HG03460 (cell line): ENCODE measurements around the gene KLHL7.
"Not testable (repeated sequence)": the region's sequence is repeated elsewhere in the genome, so short reads cannot be mapped to it uniquely, and the experiment has no call there.

ENCODE experiments used
- ATAC-seq: cut with Tn5 transposase; IDR thresholded peaks from one replicate; pipeline ENCODE4 v1.9.1; 2021; ENCODE audit not compliant: unreplicated experiment

Gene KLHL7

DNA sequence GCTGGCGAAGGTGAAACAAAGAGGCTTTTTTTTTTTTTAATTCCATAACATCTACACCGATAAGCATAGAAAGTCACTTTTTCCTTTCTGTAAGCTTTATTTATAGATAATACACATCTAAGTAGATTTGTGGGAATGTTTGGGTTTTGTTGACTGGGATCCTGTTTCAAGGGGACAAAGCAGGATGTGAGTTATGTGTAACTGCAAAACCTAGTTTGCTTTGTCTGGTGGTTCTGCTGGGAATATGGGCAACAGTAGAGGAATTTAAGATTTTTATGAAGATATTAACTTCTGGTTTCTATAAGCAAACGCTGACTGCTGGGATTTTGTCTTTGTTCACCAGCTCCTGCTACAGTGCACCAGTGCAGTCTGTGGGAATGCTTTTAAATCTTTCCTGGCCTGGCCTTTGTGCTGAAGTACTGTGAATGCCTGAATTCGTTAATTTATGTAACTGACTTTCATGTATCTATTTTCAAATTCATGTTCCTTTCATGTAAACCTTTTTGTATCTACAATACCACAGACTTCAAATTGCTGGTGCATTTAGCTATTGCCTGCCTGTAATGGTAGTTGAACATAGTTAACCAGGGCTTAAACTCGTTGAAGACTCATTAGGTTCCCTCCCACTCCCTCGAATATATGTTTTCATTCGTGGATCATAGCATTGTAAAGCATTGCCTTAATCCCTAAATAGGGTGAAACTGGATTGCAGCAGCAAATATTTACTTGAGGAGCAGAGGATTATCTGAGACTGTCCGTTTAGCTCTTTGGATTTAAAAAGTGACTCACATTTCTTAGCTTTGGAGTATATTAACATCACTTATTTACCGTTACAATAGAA lies 1.5 kb downstream of the KLHL7 start:
- ATAC-seq: no peak

DNA sequence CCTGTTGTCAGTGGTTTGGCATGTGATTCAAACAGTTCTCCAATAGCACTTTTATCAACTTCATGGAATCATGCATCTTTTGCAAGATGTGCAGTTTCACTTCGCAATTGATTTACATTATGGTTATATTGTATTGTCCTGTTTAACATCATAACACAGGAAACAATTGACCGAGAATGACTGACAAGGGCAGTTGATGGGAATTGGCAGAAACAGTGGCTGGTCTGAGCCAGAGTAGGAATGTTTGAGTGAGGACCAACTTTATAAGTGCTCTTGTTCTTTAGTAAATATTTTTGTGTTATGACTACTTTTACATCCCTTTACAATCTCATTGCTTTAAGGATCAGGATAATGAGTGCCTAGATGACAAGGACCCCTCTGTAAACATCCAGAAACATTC lies 2.2 kb downstream of the KLHL7 start:
- no peak for ATAC-seq

DNA sequence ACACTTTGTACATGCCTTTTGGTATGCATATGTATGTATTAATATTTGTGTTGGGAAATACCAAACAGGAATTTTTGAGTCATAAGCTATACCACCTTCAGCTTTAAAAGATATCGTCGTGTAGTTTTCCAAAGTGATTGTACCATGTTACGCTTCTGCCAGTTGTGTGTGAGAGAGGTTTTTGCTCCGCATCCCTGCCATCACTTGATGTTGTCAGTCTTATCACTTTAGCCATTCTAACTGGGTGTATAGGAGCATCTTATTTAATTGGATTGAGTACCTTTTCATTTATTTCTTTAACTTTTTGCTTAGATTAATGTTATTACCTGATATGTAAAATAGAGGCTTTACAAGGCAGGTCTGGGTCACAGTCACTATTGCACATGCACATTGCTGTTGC lies 3.4 kb downstream of the KLHL7 start:
- ATAC-seq: no peak

DNA sequence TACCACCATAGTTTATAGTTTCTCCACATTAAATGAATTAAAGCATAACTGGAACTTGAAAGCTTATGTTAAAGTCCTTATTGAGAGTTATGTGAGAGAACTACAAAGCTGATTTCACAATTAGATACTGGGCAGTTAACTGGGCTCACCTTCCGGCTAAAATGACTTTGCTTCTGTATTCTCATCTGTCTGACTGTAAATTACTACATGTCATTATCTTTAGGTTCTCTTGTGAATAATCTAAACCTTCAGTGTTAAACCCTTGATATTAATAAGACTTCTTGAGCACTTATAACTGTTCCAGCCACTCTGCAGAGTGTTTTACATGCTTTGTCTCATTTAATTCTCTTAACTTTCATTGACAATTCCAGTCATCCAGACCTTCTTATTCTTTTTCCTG lies 3.9 kb downstream of the KLHL7 start:
- ATAC-seq: no peak

DNA sequence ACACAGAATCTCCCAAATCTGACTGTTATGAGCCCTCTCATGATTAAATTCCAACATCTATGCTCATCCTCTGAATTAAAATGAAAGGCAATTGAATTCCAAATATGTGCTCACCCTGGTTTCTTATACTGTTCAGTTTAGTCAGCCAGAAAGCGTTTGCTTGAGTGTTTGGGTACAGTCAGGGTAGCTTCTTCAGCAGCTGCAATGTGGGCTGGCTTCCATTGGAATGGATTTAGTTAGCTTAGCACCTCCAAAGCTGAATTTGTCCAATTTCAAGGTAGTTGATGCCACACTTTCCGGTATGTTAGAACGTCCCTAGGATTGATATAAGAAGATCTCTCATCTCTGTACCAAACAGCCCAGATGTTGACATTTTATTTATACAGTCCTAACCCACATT lies 9.3 kb downstream of the KLHL7 start:
- no peak for ATAC-seq

DNA sequence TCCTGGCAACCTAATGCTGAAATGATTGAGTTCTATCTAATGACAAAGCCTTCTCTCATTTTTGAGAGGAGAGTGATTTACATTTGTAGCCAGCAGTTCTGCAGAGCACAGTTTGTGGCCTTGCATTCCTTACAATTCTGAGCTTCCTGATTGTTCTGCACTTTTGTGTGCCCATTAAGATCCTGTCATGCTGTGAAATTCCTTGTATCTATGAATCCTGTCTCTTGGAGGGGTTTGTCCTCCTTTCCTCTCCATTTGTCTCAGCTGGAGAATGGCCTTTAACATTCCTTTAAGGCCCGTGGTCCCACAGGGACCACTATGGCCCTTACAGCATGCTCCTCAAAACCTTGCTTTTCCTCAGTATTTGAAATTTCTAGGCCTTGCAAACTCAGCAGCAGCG lies 10.4 kb downstream of the KLHL7 start:
- no peak for ATAC-seq

DNA sequence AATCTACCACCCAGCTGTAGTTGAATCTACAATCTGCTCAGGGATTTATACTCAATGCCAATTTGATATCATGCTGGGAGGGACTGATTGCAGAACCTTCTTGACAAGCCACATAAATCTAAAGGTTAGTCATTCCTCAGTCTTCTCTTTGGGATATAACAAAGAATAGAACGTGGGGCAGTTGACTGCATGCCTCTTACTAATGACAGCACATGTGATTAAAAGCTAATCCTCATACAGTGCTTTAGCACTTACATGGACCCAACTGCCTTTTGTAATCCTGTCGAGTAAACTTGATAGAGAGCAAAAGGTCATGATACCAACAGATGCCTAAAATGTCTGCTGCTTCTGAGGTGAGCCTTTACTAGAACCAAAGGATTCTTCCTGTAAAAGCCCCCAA lies 12.3 kb downstream of the KLHL7 start:
- ATAC-seq: no peak

DNA sequence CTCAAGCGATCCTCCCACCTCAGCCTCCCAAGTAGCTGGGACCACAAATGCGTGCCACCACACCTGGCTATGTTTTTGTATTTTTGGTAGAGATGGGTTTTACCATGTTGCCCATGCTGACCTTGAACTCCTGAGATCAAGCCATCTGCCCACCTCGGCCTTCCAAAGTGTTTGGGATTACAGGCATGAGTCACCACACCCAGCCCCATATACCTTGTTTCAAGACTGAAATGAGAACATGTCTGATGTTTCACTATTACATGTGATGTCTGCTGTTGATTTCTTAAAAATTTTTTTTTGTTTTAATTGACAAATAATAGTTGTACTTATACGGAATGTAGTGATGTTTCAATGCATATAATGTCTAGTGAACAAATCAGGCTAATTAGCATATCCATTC lies 14.5 kb downstream of the KLHL7 start:
- ATAC-seq: no peak

DNA sequence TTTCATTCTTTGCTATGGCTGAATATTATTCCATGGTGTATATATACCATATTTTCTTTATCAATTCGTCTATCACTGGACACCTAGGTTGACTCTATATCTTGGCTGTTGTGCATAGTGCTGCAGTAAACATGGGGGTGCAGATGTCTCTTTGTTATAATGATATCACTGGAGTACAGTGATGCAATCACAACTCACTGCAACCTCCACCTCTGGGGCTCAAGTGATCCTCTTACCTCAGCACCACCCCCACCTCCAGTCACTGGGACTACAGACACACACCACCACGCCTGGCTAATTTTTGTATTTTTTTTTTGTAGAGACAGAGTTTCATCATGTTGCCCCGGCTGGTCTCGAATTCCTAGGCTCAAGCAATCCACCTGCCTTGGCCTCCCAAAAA lies 15.6 kb downstream of the KLHL7 start:
- no peak for ATAC-seq

DNA sequence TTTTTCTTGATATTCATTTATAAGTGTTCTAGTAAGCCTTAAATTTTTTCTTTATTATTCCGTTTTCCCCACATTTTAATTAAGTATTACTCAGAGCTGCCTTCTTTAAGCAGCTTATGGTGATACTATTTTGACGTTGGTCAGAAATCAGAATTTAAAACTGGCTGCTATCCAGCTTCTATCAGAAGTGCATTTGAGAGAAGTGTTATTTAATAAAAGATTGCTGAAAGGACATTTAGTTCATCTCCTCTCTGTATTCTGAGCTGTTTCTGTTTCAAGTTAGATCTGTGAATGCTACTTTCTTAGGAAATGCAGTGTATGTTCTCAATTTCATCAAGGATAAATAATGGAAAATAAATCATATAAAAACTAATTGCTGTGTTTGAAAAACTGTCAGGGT lies 17.4 kb downstream of the KLHL7 start:
- ATAC-seq: no peak

DNA sequence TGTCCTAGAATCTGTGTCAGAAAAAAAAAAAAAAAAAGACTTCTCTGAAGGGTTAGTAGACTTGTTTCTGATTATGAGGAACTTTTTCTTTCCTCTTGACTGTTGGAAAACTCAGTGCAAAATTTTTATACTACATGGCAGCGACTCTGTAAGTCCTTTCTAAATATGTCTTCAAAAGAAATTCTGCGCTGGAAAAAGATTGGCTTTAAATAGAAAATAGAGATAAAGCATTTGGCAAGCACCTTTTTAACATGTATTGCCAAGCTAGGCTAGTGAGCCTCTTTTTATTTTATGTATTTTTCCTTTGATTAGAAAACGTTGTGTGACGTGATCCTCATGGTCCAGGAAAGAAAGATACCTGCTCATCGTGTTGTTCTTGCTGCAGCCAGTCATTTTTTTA lies 17.9 kb downstream of the KLHL7 start:
- ATAC-seq: no peak

DNA sequence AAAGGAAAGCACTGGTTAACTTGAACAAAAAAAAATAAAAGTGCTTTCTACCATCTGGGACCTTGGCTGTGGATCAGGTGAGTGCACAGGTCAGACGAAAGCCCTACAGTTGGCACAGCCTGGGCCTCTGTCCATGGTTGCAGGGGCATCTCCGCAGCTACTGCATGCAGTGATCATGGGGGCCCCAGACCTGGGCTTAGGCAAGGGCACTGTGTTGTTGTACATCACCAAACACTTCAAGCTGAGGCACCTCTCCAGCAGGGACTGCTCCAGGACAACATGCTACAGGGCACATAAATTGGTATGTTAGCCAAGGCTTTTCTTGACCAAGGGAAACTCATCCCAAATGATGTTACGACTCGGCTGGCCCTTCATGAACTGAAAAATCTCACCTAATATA lies 23.5 kb downstream of the KLHL7 start:
- no peak for ATAC-seq

DNA sequence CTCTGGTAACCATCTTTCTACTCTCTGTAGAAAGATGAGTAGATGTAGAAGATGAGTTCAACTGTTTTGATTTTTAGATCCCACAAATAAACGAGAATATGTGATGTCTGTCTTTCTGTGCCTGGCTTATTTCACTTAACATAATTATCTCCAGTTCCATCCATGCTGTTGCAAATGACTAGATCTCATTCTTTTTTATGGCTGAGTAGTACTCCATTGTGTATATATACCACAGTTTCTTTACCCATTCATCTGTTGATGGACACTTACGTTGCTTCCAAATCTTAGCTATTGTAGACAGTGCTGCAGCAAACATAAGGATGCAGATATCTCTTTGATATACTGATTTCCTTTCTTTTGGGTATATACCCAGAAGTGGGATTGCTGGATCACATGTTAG lies 26.2 kb downstream of the KLHL7 start:
- not testable (repeated sequence) for ATAC-seq

DNA sequence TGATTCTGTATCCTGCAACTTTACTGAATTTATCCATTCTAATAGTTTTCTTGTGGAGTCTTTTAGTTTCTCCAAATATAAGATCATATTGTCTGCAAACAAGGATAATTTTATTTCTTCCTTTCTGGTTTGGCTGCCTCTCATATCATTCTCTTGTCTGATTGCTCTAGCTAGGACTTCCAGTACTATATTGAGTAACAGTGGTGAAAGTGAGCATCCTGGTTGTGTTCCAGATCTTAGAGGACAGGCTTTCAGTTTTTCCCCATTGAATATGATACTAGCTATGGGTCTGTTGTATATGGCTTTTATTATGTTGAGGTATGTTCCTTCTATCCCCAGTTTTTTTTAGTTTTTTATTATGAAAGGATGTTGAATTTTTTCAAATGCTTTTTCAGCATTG lies 28.2 kb downstream of the KLHL7 start:
- ATAC-seq: no peak

DNA sequence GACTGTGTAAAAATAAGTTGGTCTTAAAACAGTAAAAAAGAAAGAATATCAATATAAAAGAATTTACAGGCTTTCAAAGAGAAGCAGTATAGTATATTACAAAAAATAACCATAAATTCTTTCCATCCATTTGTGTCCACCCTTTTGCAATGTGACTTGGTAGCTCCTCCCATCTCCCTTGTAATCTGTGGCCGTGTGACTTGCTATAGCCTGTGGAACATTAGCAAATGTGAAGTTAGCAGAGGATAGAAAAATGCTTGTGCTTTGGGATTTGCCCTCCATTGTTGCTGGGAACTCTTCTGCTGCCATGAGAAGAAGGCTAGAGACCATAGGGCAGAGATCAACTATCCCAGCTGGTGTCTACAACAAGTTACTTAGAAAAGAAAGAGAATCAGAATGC lies 30.2 kb downstream of the KLHL7 start:
- no peak for ATAC-seq

DNA sequence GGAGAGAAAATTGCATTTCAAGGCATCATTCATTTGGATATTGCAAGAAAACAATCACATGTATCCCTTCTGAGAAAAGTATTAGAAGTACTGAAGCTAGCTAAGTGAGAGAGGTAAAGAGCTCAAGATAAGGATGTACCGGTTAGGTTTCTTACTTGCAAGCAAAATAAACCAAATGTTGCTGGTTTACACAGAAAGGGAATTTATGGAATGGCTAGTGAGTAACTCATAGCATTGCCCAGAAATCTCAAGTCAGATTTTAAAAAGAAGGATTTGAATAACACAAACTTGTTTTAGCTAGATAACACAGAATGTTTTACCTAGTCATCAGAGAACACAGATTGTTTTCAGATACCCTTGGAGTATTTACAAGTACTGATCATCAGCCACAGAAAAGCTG lies 30.6 kb downstream of the KLHL7 start:
- no peak for ATAC-seq

DNA sequence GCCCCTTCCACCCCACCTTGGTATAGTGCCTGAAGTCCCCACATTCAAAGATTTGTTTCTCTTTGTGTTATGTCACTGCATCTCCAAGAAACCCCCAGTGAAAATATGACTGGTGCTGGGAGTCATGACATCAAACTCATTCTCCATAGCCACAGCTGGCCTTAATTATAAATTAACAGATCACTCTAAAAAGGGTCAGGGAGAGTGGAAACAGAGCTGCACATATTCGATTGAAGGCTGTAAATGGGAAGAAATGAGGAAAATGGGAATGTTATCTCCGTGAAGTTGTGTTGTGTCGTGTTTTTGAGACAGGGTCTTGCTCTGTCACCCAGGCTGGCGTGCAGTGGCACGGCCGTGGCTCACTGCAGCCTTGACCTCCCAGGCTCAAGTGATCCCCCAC lies 52.1 kb downstream of the KLHL7 start:
- ATAC-seq: no peak

DNA sequence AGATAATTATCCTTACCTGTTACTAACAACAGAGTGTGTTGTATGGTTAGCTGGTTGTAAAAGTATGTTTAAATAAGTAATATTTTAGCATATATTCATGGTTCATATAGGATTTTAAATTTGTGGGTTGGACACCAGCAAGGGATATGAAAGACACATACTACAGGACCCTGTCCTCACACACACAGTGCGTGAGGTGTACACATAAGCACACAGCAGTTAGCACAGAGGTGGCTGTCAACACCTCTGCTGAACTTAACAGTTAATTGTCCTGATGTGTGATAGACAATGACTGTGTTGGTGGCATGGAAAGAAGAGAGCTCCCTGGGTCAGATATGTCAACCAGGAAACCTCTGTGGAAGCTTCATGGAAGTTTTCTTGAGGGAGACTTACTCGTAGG lies 53.0 kb downstream of the KLHL7 start:
- no peak for ATAC-seq

DNA sequence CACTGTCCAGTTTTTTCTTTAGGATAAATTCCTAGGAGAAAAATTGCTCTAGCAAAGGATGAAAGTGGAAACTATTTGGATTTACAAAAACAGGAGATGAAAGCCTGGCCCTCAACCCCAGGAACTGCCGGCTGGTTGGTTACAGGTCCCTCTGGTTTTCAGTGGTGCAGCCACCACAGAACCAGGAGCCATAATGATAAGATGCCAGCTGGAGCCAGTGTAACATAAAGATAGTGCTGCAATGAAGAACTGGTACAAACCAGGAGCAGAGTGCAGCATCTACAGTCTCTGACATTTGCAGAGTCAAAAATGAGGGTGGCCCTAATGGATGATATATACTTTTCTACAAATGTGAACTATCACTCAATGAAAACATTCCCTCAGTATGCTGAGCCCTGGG lies 55.9 kb downstream of the KLHL7 start:
- ATAC-seq: no peak

DNA sequence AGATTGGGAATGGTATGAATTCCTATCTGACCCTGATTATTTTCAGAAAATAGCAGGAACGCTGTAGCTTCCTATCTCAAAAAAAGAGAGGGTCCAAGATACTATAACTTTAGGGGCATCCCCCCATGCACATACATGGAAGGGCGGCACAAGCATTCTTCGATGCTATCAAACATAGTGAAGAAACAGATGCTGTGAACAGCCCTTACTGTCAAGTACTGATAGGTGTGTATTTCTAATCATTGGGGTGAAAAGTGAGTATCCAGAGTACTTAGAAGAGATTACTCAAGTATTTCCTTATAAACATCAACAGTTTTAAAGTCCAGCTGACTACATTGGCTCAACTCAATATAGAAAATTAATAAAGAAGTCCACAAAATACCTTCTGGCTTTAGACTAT lies 59.3 kb downstream of the KLHL7 start:
- no peak for ATAC-seq

DNA sequence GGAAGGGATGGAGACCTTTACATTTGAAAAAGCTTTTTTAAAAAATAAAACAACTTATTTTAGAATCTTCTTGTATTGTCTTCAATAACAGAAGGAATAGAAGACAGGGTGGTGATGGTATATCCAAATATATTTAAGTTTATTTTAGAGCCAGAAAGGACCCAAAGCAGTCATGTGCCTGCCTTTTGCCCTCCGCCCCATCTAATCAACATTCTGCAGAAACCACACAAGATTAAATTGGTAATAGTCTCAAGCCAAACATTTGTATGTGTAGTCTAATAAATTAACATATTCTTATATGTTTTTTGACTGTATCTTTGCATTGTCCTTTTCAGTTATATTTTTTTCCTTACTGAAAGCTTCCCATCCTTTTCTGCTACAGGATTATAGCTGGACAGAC lies 59.7 kb downstream of the KLHL7 start:
- ATAC-seq: no peak

DNA sequence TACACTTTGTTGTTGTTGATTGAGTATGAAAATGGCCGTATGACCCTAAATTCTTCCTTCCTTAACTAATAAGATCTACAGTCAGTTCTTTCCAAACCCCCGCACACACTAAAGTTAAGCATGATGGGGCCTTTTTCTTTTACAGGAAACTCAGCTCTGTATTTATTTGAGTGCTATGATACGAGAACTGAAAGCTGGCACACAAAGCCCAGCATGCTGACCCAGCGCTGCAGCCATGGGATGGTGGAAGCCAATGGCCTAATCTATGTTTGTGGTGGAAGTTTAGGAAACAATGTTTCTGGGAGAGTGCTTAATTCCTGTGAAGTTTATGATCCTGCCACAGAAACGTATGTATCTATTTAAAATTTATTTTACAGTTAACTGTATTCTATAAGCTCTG lies 62.1 kb downstream of the KLHL7 start:
- ATAC-seq: no peak

DNA sequence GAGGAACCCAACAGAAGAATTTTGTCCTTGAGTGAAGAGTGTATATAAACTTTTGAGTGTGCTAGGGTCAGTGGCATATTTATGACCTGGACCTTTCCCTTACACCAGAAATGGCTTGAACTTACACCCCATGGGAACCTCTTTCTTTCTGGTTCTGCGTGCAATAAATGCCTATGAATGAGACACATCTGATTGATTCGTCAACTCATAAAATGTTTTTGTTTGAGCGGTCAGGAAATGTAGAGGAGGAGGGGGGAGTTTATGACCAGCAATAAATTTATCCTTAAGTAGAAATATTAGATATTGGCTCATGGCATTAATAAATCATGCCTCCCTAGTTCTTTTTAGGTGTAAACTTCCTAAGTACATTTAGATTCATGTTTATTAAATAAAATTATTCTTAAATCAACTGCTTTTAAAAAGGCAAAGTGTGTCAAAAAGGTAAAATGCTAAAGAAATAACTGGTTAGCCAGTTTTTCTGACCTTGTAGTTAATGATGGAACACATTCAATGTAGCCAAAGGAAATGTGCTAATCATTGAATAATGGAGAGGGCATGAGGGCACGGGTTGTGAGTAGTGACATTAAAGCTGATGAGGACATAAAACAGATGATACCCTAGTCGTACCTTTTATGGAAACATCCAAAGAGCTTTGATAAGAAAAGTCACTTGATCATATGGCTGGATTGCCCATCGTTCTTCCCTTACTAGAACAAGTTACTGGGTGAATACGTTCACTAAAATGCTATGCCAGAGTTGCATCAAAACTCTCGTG lies 62.7 kb downstream of the KLHL7 start:
- ATAC-seq: no peak
